GM19099 (cell line): ENCODE data around the gene EIF3F.

Experiments
- POLR2A ChIP-seq: IDR thresholded peaks from 3 replicates; pipeline ENCODE4 v1.6.1; 2011; ENCODE audit warnings: low read depth; ENCODE audit not compliant: insufficient read length; ENCODE audit errors: extremely low read depth

The EIF3F gene, protein sequence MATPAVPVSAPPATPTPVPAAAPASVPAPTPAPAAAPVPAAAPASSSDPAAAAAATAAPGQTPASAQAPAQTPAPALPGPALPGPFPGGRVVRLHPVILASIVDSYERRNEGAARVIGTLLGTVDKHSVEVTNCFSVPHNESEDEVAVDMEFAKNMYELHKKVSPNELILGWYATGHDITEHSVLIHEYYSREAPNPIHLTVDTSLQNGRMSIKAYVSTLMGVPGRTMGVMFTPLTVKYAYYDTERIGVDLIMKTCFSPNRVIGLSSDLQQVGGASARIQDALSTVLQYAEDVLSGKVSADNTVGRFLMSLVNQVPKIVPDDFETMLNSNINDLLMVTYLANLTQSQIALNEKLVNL

DNA sequence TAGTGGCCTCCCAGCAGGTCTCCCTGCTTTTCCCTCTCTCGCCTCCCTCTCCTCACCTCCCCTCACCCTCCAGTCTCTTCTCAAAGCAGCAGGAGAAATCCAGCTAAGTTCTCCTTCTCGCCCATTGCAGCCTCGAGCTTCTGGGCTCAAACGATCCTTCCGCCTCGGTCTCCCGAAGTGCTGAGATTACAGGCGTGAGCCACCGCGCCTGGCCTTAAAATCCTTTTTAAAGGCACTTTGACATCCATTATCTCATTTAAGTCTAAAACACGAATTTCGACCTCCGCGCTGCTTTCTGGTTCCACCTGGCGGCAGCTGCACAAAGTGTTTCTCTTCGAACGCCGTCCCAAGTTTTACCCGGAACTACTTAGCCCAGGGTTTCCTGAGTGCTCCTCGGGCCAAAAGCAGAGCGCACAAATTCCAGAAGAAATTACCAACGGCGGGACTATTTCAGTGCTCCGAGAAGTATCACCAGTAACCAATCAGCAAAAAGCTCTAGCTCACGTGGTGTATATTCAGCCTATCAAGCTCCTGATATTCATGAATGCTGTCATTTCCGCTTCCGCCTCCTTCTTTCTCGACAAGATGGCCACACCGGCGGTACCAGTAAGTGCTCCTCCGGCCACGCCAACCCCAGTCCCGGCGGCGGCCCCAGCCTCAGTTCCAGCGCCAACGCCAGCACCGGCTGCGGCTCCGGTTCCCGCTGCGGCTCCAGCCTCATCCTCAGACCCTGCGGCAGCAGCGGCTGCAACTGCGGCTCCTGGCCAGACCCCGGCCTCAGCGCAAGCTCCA lies at the start of gene EIF3F:
TSS of gene EIF3F (plus strand) at position 570 of the 792 bp plus-strand sequence. CDS start at position 586, 16 bp downstream.
- peak; percentile 70 for TF ChIP-seq POLR2A

DNA sequence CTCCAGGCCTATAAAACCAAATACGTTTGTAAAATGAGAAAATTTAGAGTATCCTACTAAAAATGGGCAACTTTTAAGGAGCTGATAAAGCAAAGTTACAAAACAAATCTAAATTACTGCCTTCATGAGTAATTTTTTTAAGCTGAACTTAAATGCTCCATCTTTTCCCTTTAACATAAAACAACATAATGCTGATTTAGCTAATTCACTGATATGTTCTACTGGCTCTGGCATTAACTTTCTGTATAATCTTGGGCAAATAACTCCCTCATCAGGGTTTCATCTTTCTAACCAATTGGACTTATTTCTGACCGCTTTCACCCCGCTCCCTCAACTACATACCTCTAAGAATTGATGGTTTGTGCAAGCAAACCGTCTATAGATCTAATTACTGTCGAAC lies 46.0 kb upstream of the EIF3F start:
- no peak for TF ChIP-seq POLR2A

DNA sequence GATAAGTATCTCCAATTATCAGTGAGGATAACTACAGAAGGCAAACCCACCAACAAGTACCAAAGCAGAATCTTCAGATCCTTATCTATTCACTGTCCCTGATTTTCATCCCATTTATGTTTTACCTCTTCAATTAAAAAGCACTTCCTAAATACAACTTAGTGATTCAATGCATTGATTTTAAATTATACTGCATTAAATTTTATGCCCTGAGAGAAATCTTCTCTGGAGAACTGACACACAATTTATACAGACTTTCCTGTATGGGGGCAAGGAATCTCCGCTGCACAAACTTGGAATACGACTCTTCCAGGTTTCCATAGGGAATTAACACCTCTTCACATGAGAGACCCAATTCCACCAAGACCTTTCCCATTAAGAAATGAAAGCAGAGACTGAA lies 45.5 kb upstream of the EIF3F start, which contains the start of gene OR10A3:
TSS of gene OR10A3 (minus strand) at position 101 of the 400 bp plus-strand sequence. CDS start 2,188 bp downstream, outside the sequence.
- no peak for TF ChIP-seq POLR2A

DNA sequence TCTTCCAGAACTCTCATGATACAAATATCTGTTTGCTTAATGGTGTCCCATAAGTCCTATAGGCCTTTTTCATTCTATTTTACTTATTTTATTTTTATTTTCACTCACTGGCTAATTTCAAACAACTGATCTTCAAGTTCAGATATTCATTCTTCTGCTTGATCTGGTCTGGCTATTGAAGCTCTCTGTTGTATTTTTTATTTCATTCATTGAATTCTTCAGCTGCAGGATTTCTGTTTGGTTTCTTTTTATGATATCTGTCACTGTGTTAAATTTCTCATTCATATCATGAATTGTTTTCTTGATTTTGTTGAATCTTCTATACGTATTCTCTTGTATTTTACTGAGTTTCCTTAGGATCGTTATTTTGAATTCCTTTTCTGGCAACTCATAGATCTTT lies 43.0 kb upstream of the EIF3F start:
- no peak for TF ChIP-seq POLR2A

DNA sequence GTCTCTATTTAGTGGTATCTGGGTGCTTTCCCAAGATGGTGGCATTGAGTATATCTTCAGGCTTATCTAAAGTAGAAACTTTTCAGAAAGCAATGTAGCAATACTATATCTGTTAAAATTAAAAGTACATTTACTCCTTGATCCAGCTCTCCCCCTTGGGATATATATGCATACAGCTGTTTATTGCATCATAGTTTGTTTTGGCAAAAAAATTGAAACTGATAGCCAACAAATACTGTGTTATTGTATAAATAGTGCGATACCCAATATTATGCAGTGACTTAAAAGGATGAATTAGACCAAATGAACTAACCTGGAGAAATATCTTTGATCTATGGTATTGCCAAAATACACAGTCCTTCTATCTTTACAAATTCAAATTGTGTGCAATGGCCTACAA lies 37.2 kb upstream of the EIF3F start:
- TF ChIP-seq POLR2A: no peak

DNA sequence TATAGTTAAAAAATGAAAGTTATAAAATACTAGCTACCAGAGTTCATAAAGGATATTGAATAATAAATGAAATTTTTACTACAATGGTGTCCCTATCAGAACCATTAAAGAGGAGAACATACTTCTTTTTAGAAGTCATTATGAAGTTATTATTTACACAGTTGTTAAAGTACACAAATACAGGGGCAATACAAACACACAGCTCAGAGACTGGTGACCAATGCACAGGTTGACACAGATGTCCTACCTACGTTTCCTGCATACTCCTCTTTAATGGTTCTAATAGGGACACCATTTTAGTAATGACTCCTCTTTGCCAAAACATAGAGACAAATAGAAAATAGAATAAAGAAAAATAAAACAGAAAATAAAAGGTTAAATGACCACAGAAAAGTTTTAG lies 31.9 kb upstream of the EIF3F start:
- TF ChIP-seq POLR2A: no peak

DNA sequence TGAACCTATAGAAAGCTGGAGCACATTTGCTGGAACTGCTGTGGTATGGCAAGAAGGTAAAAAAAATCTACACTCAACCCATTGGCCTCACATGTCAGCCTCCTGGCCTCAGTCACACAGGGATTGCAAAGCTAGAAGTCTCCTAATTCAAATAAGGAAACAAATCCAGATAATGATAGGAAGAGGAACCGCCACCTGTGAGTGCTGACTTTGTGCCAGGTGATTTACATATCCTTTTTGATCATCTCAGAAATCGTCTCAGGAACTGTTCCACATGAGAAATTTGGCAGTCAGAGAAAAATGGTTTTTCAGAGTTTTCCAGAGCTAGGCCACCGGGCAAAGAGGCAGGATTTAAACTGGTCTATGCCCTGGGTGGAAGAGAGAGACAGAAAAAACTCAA lies 22.9 kb upstream of the EIF3F start:
- TF ChIP-seq POLR2A: no peak

DNA sequence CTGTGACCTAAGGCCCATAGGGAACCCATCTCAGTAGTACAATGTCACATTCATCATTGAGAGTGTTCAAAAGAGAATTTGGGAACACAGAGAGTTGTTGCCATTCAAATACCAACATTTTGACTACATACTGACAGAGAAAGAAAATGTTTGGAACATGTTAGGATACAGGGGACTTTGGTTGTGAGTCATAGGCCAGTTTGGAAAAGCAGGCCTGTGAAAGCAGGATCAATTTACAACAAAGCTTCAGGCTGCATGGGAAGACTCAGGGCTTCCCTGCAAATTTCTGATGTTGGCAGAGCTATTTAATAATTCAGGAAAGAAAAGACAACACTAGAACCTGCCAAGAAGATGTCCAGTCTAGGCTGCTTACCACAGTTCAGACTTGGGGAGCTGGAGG lies 22.3 kb upstream of the EIF3F start:
- TF ChIP-seq POLR2A: no peak

DNA sequence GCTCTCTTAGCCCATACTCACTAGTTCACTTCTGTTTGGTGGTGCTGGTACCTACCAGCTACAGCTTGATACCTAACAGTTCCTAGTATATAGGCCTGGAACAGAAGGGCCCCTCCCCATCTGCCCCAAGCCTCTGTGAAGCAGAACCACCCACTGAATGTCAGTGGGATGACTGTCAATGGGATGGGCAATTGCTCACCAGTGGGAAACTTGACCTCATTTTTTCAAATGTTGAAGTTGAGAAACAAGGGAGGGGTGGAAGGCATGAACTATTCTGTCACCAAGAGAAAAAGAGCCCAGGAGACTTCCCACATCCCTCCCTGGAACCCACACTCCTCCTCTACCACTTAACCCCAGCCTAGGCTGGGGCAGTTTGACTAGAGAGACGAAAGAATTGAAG lies 21.8 kb upstream of the EIF3F start, which contains the start of gene NLRP10:
TSS of gene NLRP10 (minus strand) at position 62 of the 400 bp plus-strand sequence. CDS start 1,952 bp downstream, outside the sequence.
- no peak for TF ChIP-seq POLR2A

DNA sequence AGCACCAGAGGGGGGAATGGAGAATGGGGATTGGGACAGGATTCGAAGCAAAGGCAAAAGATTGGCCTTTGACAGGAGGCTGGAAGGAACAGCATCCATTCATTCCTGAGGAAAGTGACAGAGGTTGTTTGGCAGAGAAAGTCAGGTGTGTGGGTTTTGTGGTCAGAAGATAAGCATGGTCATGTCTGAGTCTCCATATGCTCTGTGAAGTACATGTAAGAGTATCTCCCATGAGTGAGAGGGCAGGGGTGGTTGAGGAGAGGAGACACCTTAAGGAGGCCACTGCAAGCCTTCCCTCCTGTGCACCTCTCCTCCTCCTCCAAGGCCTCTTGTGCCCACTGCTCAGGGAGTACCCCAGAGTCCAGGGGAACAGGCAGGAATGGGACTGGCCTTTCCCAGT lies 20.0 kb upstream of the EIF3F start:
- no peak for TF ChIP-seq POLR2A

DNA sequence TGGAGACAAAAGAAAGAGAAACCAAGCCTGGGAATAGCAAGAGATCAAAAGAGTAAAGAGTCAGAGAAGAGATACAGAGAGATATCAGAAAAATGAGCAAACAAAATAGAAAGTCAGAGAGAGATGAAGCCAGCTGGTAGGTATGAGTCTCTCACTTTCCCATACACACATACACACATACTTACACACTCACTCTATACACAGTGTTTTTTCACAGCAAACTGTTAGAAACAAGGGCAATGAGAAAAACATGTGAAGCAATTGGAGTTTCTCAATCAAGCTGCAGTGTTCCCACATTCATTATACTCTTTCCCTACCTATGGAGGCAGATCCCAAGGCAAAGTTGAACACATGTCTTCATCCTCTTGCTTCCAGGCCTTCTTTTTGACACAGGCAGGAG lies 19.3 kb upstream of the EIF3F start:
- no peak for TF ChIP-seq POLR2A

DNA sequence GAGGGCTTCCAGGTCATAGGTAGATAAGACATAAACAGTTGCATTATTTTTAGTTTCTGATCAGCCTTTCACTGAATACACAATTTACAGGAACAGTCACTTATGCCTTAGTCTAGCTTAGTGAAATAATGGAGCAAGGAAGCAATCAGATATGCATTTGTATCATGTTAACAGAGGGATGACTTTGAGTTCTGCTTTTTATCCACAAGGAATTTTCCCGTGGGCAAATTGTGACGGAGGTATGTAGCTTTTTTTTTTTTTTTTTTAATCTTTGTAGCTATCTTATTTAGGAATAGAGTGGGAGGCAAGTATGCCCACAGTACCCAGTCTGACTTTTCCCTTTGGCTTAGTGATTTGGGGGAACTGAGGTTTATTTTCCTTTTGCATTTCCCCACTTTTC lies 18.5 kb upstream of the EIF3F start:
- no peak for TF ChIP-seq POLR2A

DNA sequence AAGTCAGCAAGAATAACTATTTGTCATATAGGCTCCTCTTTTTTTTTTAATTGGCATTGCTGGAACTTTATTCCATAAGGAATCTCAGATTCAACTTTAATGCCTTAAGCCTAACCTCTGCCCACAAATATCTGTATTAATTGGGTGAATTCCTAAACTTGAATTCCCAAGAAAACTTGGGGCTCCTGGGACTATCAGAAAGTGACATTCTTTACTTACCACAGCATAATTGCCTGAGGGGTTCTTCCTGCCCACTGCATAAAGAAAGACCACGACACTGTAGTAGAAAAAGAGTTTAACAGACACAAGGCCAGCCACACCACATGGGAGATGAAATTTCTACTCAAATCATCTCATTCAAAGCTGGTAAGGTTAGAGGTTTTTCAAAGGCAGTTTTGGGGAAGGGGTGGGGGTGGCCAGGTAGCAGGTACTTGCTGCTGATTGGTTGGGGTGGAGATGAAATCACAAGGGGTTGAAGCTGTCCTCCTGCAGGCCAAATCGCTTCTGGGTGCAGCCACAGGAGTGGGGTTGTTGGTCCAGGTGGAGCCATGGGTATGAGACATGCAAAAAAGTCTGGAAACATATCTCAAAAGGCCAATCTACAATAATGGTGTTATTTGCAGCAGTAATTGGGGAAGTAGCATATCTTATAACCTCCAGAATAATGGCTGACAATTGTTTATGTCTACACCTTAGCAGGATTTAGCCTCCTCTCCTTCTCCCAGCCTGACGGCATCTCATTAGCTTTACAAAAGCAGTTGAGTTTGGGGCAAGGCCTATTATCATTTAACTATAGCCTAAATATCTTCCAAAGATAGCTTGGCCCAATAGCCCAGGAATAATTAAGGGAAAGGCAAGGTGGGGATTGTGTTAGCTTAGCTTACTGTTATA lies 17.1 kb upstream of the EIF3F start:
- TF ChIP-seq POLR2A: no peak

DNA sequence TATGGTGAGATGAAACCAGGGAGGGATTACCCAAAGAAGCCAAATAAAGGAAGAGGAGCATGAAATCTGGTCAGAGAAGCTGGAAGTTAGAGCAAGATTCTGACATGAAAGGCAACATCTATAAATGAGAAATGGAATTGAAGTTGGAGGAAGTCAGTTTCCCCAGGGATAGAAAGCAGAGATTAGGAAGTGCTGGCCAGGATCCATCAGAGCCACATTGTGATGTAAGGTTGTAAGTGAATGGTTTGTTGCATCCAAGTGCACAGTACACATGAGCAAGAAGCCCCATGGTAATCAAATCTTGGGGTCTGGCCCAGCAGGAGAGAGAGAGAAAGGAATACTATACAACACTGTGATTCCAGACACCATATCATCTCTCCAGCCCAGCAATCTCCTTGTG lies 15.3 kb upstream of the EIF3F start:
- TF ChIP-seq POLR2A: no peak

DNA sequence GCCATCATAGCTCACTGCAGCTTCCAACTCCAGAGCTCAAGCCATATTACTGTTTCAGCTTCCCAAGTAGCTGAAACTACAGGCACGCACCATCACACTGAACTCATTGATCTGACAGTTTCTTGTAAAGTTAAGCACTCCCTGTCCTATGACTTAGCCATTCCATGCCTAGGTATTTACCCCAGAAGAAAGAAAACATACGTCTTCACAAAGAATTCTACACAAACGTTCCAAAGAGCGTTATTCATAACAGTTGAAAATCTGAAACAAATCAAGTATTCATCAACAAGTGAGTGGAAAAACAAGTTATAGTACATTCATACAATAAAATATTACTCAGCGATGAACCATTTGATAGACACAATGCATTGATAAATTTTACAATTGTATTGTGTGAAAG lies 14.1 kb upstream of the EIF3F start:
- no peak for TF ChIP-seq POLR2A
